Measurements from ENCODE around the gene PRPF4. TPM values are rescaled to one million over a fixed set of nuclear protein-coding genes. Genes with fewer than 3 reads are reported as not detected.
A peak's percentile ranks its signal among the peaks of the same experiment; 100 is the strongest.
"Not testable (repeated sequence)": the region's sequence is repeated elsewhere in the genome, so short reads cannot be mapped to it uniquely, and the experiment has no call there.

Gene PRPF4
- polyA plus RNA-seq, 3 donors: 36.7 to 43.4 (median 37.7) TPM

DNA sequence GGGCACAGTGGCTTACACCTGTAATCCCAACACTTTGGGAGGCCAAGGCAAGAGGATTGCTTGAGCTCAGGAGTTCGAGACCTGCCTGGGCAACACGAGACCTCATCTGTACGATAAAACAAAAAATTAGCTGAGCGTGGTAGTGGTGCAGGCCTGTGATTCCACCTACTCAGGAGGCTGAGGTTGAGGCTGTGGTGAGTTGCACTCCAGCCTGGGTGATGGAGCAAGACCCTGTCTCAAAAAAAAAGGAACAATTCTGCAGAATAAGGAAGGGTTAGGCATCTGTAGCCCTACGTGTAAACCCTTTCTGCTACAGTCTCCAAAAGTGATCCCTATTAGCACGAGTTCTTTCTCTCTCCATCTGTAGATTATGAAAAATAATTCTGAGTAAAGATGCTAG lies 20.0 kb upstream of the PRPF4 start:
- DNase-seq (ENCODE audit: extremely low read depth in 1 of 11, low read depth in 9 of 11, low spot score in 4 of 11): no peak

DNA sequence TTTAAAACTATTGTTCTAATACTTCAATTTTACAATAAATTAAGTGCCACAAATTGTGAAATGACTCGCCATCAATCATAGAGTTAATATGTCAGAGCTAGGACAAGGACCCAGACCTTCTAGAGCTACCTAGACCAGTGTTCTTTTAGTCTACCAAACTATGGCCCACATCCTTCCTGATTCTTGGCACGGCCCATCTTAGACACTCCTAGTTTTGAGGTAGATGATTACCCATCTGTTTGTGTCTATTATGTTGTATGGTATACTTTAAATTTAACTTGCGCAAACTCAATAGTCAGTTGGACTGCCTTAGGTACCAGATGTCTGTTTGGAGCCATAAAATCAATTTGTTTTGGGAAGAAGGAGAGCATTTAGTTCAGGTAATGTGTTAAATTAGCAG lies 17.6 kb upstream of the PRPF4 start:
- DNase-seq (ENCODE audit: extremely low read depth in 1 of 11, low read depth in 9 of 11, low spot score in 4 of 11): no peak

DNA sequence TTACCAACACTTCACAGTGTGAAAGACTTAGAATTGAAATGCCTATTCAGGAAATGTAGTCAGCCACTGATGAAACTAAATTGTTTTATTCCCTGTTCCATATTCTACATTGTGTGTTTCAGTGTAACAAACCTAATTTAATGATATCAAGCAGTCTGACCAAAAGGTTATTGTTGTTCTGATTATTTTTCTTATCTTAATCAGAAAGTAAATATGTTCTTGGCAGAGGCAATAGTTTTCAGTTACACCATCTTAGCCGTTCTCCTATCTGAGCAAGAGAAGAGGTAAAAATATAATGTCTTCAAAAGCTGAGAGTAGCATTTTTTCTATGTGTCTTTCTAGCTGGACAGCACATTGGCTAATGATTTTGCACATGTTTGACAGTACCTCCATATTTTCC lies 17.2 kb upstream of the PRPF4 start:
- no peak for DNase-seq (ENCODE audit: extremely low read depth in 1 of 11, low read depth in 9 of 11, low spot score in 4 of 11)

DNA sequence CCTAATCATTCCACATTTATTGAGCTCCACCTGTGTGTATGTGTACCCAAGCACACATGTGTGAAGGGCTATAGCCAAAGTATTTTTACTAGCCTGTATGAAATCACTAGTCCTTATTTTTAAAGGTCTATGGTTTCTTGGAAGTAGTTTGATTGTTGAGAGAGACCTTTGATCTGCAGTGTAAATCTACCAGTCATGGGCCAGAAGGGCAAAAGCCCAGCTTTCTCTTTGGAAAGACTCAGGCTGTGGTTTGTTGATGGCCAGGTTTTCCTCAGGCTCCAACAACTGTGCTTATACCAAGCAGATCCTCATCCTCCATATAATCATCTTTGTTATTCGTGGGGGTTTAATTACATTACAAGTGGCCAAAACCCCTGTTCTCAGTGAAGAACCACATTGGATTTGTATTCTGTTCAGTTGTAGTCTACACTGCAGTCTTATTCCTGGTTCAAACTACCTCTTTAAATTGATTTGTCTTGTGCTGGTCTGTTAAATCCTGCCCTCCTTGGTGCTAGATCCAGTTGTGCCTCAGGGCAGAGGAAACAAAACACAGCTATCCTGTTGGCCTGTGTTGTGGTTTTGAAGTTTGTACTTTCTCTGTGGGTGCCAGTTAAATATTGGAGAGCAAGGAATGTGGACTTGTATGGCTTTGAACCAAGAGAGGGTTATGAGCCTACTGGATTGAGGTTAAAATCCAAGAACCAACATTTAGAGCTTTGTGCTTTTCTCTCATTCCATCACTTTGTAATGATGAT lies 13.4 kb upstream of the PRPF4 start:
- DNase-seq (ENCODE audit: extremely low read depth in 1 of 11, low read depth in 9 of 11, low spot score in 4 of 11): no peak

DNA sequence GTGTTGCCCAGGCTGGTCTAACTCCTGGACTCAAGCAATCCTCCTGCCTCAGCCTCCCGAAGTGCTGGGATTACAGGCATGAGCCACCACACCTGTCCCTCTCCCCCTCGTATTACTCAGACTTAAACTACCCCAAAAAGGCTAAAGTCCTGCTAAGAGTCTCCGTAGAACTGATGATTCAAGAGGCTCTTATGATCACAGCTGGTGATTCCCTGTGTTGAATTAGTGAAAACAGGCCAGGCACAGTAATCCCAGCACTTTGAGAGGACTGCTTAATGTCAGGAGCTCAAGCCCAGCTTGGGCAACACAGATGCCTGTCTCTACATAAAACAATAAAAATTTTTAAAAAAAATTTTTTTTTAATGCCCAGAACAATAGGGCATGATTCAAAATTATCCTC lies 9.3 kb upstream of the PRPF4 start:
- no peak for DNase-seq (ENCODE audit: extremely low read depth in 1 of 11, low read depth in 9 of 11, low spot score in 4 of 11)

DNA sequence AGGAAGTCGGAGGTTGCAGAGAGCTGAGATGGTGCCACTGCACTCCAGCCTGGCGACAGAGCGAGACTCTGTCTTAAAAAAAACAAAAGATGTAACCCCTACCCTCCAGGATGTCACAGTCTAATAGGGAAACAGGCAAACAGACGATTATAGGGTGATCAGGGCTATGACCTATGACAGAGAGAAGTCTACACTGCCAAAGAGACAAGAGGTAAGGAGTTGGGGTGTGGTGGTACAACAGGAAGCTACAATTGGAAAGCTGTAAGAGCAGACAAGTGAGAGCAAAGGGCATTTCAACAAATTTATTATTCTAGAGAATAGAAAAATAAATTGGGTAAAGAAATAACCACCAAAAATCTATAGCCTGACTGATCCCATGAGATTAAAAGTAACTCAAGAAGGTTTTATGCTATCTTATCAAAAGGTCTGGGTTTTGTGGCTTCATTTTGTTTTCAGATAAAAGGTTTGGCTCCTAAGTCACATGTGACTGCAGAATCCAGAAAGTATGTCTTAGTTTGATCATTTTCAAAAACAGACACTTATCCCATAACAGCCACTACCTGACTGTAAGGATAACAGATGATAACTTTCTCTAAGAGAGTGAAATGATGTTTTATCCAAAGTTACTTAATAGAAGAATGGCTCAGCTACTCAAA lies 7.4 kb upstream of the PRPF4 start:
- no peak for DNase-seq (ENCODE audit: extremely low read depth in 1 of 11, low read depth in 9 of 11, low spot score in 4 of 11)

DNA sequence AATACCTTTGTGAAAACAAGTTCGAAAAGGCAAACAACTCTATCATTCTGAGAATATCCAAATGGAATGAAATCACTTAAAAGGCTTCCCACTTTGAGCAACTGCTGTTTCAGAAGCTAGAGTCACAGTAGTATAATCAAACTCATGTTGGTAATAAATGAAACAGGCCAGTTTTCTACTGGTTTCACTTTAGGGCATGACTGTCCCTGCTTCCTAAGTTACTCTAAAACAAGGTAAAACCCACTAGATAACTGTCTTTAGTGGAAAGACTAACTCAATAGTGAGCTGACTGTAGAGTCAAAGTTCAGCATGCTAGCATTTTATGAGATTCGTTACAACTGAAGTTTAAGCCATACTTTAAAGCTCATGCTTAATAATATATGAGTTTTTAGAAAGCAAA lies 6.1 kb upstream of the PRPF4 start:
- DNase-seq (ENCODE audit: extremely low read depth in 1 of 11, low read depth in 9 of 11, low spot score in 4 of 11): no peak

DNA sequence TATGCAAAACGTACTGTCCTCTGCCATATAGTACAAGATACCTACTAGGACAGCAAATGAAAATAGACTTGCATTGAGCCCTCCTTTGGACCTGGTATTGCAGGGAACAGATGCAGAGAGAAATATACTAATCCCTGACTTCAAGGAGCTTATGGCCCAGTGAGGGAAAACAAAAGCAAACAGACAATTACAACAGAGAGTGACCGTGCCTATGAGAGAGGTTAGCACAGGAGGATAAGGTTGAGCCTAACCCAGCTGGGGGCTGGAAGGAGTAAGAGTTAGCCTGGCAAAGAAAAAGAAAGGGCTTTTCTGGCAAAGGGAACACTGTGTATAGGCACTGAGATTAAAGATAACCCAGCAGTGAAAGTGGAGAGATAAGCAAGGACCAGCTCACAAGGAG lies 5.6 kb upstream of the PRPF4 start:
- DNase-seq (ENCODE audit: extremely low read depth in 1 of 11, low read depth in 9 of 11, low spot score in 4 of 11): no peak

DNA sequence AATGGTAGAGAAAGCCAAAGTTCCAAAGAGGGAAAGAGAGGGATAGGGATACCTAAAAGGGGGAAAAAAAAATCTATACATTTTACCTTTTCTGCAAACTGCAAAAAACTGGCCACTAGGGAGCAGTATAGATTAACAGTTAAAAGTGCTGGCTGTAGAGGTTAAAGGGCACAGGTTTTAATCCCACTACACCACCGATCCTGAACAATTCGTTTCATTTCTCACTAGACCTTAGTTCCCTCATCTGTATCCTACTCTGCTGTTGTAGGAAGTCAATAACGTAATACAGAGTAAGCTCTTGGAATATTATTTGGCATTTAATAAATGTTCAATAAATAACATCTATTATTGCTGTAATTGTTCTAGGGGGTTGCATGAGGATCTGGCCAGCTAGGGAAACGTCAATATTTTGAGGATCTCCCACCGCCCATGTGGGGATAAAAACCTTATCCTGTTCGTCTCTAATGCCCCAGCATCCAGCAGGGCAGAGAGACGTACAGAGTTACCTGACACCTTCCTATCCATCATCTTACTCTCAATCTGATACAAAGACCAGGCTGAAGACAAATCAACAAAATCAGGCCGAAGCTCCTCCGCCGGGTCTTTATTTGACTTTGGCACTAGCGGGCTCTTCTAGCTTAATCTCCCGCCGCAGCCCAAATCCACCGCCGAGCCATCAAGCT lies 843 bp upstream of the PRPF4 start:
- peak in 10 of 11 donors; percentile 37 to 68 (median 62) for DNase-seq (ENCODE audit: extremely low read depth in 1 of 11, low read depth in 9 of 11, low spot score in 4 of 11)

DNA sequence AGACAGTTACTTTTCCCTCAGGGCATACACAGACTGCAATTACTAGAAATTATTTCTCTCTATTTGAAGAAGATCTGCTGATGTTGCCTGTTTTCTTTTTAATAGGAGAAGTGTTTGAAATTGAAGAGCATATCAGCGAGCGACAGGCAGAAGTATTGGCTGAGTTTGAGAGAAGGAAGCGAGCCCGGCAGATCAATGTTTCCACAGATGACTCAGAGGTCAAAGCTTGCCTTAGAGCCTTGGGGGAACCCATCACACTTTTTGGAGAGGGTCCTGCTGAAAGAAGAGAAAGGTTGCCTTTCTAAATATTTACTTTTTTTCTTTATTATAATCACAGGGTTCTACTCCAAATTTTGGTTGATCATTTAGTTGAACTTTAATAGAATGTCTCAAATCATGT lies 3.4 kb downstream of the PRPF4 start:
- no peak for DNase-seq (ENCODE audit: extremely low read depth in 1 of 11, low read depth in 9 of 11, low spot score in 4 of 11)

DNA sequence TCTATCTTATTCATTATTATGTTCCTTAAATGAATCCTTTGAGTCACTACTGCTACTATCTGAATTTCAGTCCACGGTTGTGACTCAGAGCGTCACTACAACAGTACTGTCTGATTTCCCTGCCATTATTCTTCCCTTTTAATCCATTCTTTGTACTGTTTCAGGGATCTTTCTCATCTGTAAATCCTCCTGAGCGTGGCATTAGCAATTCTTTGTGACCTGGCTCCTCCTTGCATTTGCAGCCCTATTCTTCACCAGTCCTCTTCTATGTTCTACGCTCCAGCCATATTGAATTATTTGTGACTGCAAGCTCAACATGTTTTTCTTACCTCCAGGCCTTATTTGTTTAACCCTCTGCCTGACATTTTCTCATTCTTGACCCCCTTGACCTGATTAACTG lies 5.9 kb downstream of the PRPF4 start:
- no peak for DNase-seq (ENCODE audit: extremely low read depth in 1 of 11, low read depth in 9 of 11, low spot score in 4 of 11)

DNA sequence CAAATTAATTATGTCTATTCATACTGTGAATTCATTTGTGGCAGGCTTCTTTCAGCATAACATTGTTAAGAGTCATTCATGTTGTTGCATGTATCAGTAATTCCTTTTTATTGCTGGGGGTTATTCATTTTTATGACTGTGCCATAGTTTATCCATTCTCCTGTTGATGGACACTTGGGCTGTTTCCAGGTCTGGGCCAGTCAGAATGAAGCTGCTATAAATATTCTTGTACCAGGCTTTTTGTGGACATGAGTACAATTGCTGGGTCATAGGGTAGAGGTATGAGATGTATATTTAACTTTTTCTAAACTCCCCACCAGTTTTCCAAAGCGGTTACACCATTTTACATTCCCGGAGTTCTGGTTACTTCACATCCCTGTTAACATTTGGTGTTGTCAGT lies 13.6 kb downstream of the PRPF4 start:
- no peak for DNase-seq (ENCODE audit: extremely low read depth in 1 of 11, low read depth in 9 of 11, low spot score in 4 of 11)

DNA sequence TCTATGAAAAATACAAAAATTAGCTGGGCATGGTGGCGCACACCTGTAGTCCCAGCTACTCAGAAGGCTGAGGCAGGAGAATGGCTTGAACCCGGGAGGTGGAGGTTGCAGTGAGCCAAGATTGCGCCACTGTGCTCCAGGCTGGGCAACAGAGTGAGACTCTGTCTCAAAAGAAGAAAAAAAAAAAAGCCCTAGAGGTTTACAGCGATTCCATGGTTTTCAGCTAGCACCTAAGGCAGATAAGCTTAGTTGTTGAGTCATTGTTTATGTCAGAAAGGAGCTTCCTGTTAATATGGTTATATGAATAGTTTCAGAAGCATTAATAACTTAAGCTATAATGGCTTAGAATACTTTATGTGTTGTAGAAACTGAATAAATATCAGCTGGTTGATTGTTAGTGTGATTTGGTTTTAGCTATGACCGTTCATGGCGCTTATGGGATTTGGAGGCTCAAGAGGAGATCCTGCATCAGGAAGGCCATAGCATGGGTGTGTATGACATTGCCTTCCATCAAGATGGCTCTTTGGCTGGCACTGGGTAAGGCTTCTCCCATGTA lies 14.7 kb downstream of the PRPF4 start:
- no peak for DNase-seq (ENCODE audit: extremely low read depth in 1 of 11, low read depth in 9 of 11, low spot score in 4 of 11)

DNA sequence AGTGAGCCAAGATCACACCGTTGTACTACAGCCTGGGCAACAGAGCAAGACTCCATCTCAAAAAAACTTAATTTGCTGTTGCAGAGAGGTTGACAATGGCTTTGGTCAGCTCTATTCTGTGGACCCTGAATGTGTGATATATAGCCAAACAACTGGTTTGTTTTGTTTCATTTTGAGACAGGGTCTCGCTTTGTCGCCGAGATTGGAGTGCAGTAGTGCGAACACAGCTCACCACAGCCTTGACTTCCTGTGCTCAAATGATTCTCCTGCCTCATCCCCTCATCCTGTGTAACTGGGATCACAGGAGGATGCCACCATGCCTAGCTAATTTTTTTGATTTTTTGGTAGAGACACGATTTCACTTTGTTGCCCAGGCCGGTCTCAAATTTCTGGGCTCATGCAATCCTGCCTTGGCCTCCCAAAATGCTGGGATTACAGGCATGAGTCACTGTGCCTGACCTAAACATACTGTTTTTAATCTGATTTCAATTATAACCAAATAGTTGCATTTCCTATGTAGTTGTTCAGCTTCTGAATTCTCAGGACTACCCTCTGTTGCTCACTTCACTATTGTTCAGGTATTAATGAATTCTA lies 17.9 kb downstream of the PRPF4 start:
- no peak for DNase-seq (ENCODE audit: extremely low read depth in 1 of 11, low read depth in 9 of 11, low spot score in 4 of 11)

DNA sequence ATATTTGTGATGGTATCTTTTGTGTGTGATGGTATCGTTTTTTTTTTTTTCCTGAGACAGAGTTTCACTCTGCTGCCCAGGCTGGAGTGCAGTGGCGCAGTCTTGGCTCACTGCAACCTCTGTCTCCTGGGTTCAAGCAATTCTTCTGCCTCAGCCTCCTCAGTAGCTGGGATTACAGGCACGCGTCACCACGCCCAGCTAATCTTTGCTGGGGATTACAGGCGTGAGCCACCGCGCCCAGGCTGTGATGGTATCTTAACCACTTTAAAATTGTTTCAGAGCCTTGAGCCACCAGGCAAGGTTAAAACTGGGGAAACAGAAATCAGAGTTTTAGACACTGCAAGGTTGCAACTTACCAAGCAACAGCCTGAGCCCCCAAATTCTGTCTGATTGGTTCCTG lies 20.8 kb downstream of the PRPF4 start:
- DNase-seq (ENCODE audit: extremely low read depth in 1 of 11, low read depth in 9 of 11, low spot score in 4 of 11): not testable (repeated sequence)

DNA sequence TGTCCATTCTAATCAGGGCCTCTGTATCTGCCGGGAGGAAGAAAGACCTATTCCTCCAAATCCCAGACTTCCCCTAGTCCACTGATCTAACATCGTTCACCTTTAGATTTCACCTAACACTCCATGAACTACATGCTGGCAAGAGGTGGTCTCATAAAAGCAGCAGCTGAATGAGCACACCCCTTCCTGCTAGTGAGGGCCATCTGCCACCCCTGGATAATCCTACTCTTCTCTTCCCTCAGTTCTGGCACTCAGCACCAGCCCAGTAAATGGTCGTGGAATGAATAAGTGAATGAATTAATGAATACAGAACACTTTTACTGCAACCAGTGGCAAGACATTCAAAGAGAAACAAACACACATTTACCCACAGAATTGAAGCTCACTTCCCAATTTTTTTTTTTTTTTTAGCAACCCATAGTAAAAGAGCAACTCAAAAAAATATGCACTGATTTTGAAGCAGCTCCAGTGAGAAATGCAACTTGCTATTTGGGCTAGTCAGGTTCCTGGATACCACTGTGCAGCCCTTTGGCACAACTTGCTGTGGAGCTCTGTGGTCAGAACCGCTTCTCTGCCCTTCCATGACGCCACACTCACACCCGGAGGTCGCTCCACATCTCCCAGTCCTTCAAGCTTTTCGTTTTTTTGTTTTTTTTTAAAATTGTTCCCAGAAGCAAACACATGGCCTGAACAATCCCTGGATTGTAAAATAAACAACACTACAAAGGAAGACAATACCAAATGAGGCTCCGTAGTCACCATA lies 21.5 kb downstream of the PRPF4 start:
- DNase-seq (ENCODE audit: extremely low read depth in 1 of 11, low read depth in 9 of 11, low spot score in 4 of 11): no peak

DNA sequence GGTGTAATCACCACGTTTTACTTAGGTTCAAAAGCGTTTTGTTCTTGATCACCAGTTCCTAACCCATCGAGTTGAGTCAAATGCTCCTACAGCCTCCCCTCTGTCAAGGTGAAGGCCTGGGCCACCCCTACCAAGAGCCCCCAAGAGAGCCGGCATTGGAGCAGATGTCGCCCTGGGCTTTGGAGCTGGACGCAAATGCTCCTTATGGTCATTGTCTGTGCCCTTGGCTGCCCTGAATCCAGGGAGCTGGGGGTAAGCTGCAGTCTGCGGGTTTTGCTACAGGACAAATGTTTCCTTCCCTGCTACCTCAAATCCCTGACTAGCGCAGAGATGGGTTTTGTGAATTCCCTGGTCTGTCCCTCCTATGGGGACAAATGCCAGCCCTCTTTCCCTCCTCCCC lies 22.9 kb downstream of the PRPF4 start:
- no peak for DNase-seq (ENCODE audit: extremely low read depth in 1 of 11, low read depth in 9 of 11, low spot score in 4 of 11)

DNA sequence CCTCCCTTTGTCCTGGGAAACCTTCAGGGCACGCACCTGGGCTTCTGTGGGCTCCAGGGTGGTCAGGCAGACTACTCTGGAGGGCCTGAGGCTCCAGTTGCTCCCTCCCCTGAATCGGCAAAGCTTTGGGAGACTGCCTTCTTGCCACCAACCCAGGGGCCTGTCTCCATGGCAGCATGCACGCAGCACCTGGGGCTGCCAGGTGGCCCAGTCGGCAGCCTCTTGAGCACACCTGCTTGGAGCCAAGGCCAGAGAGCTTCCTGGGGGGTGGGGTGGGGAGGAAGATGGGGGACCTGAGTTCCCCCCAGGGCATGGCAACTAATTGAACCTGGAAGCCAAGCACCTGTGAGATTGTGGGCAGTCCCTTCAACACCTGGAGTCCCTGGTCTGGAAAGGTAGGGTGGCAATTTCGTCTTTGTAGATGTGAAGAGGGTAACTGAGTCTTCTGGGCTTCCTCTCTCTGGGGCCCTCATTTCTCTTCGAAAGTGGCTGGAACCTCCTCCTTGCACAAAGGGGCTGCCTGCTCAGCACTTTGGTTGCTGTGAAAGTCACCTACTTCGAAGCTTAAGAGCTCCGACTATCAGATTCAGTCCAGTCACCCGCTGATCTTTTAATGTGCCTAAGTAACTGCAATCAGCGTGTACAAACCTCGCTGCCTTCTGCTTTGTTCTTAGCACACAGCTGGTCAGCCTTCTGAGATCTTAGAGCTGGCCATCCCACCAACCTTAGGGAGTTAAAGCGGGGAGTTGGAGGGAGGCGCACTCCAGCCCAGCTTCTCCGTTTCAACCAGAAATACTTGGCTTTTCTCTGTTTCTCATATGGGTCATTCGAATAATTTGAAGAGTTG lies 23.7 kb downstream of the PRPF4 start:
- no peak for DNase-seq (ENCODE audit: extremely low read depth in 1 of 11, low read depth in 9 of 11, low spot score in 4 of 11)

Data from renal cortex interstitium (tissue), 11 donors.